Activated CD4-positive, alpha-beta T cell treated with anti-CD3 and anti-CD28 coated beads, Interleukin-2, amount 50 U/mL, for 24 hours (primary cell): ENCODE results near the gene THBS2.

Source experiments
- DNase-seq, 2 donors: peaks; one replicate each; pipeline ENCODE4 v3.0.0-alpha.2; 2020; ENCODE audit warnings: low read depth in 1 of 2, low spot score in 1 of 2

The THBS2 gene

GRCh38 chr6:169251371-169251802 is 2.3 kb downstream of the THBS2 start:
- DNase-seq: no peak

- DNase-seq: no peak
Measured at GRCh38 chr6:169250660-169251059, 3.0 kb downstream of the THBS2 start.

- DNase-seq: no peak
Measured at GRCh38 chr6:169249057-169249456, 4.6 kb downstream of the THBS2 start.

- DNase-seq: no peak
Measured at GRCh38 chr6:169248521-169248971, 5.1 kb downstream of the THBS2 start.

GRCh38 chr6:169247991-169248390 is 5.7 kb downstream of the THBS2 start:
- DNase-seq: no peak

GRCh38 chr6:169247419-169247818 is 6.2 kb downstream of the THBS2 start:
- DNase-seq: no peak

GRCh38 chr6:169246445-169246844 is 7.2 kb downstream of the THBS2 start:
- no peak for DNase-seq

- DNase-seq: no peak
Measured at GRCh38 chr6:169244684-169245383, 8.8 kb downstream of the THBS2 start.

GRCh38 chr6:169243661-169244060 is 10.0 kb downstream of the THBS2 start:
- no peak for DNase-seq

- no peak for DNase-seq
Measured at GRCh38 chr6:169243186-169243585, 10.5 kb downstream of the THBS2 start.

- DNase-seq: no peak
Measured at GRCh38 chr6:169241688-169242350, 11.8 kb downstream of the THBS2 start.

GRCh38 chr6:169240591-169241390 is 12.9 kb downstream of the THBS2 start:
- DNase-seq: no peak

GRCh38 chr6:169240125-169240524 is 13.5 kb downstream of the THBS2 start:
- DNase-seq: no peak

GRCh38 chr6:169239181-169239580 is 14.5 kb downstream of the THBS2 start:
- no peak for DNase-seq

GRCh38 chr6:169238766-169239165 is 14.9 kb downstream of the THBS2 start:
- DNase-seq: no peak

GRCh38 chr6:169237496-169238134 is 16.0 kb downstream of the THBS2 start:
- DNase-seq: no peak

GRCh38 chr6:169236988-169237387 is 16.7 kb downstream of the THBS2 start:
- DNase-seq: no peak

GRCh38 chr6:169236545-169236944 is 17.1 kb downstream of the THBS2 start:
- no peak for DNase-seq

GRCh38 chr6:169235286-169235685 is 18.4 kb downstream of the THBS2 start:
- no peak for DNase-seq

GRCh38 chr6:169234634-169235033 is 19.0 kb downstream of the THBS2 start:
- no peak for DNase-seq

GRCh38 chr6:169233832-169234231 is 19.8 kb downstream of the THBS2 start:
- no peak for DNase-seq
